ENCODE data around the gene SPDYE16.
A peak's percentile ranks its signal among the peaks of the same experiment; 100 is the strongest.
"Not testable (repeated sequence)": the region's sequence is repeated elsewhere in the genome, so short reads cannot be mapped to it uniquely, and the experiment has no call there.

SPDYE16 gene

GRCh38 chr7:76549025-76549854, 6.1 kb upstream of the SPDYE16 start:
- DNase-seq: peak; percentile 95

- not testable (repeated sequence) for DNase-seq
These were observed 11.5 kb downstream of the SPDYE16 start for GRCh38 chr7:76531643-76532042.

- DNase-seq: not testable (repeated sequence)
These were observed 16.9 kb downstream of the SPDYE16 start for GRCh38 chr7:76526183-76526582.

- not testable (repeated sequence) for DNase-seq
These were observed 26.2 kb downstream of the SPDYE16 start for GRCh38 chr7:76516932-76517331.

- DNase-seq: peak; percentile 32
These were observed 27.1 kb downstream of the SPDYE16 start for GRCh38 chr7:76515999-76516443.

- DNase-seq: no peak
These were observed 27.9 kb downstream of the SPDYE16 start for GRCh38 chr7:76514926-76515771.

GRCh38 chr7:76513817-76514799, 29.0 kb downstream of the SPDYE16 start:
- DNase-seq: no peak

GRCh38 chr7:76512941-76513816, 29.9 kb downstream of the SPDYE16 start:
- DNase-seq: no peak

- not testable (repeated sequence) for DNase-seq
These were observed 30.9 kb downstream of the SPDYE16 start for GRCh38 chr7:76511911-76512885.

GRCh38 chr7:76511200-76511910, 31.7 kb downstream of the SPDYE16 start:
- DNase-seq: not testable (repeated sequence)

- DNase-seq: no peak
These were observed 32.9 kb downstream of the SPDYE16 start, which contains the start of gene UPK3B for GRCh38 chr7:76509931-76510877. Gene UPK3B (plus strand): TSS chr7:76510552. CDS start chr7:76510653, 101 bp downstream.

- no peak for DNase-seq
These were observed 35.2 kb downstream of the SPDYE16 start for GRCh38 chr7:76507723-76508406.

- not testable (repeated sequence) for DNase-seq
These were observed 36.5 kb downstream of the SPDYE16 start for GRCh38 chr7:76506643-76507042.

GRCh38 chr7:76506081-76506440, 37.0 kb downstream of the SPDYE16 start:
- no peak for DNase-seq

- DNase-seq: no peak
These were observed 37.7 kb downstream of the SPDYE16 start for GRCh38 chr7:76505168-76506080.
